Osteocyte (in vitro differentiated cells): ENCODE data around the gene FBXO39. TPM values are rescaled to one million over a fixed set of nuclear protein-coding genes. Genes with fewer than 3 reads are reported as not detected.

Experiments used
- DNase-seq: peaks from one replicate; pipeline ENCODE4 v3.0.0; 2021; ENCODE audit warnings: mixed read lengths; ENCODE audit not compliant: unreplicated experiment; ENCODE audit errors: extremely low spot score
- H3K27ac Mint-ChIP-seq: one replicate; pipeline ENCODE4 v1.8.0; 2021; ENCODE audit warnings: mild to moderate bottlenecking, mixed read lengths; ENCODE audit not compliant: unreplicated experiment
- H3K27me3 Mint-ChIP-seq: one replicate; pipeline ENCODE4 v1.8.0; 2021; ENCODE audit warnings: mixed read lengths; ENCODE audit not compliant: unreplicated experiment
- H3K36me3 Mint-ChIP-seq: one replicate; pipeline ENCODE4 v1.8.0; 2021; ENCODE audit warnings: mixed read lengths; ENCODE audit not compliant: unreplicated experiment
- H3K4me1 Mint-ChIP-seq: one replicate; pipeline ENCODE4 v1.8.0; 2021; ENCODE audit warnings: mixed read lengths; ENCODE audit not compliant: unreplicated experiment
- H3K4me3 Mint-ChIP-seq: one replicate; pipeline ENCODE4 v1.8.0; 2021; ENCODE audit warnings: mild to moderate bottlenecking, moderate library complexity, mixed read lengths; ENCODE audit not compliant: unreplicated experiment
- H3K9me3 Mint-ChIP-seq: one replicate; pipeline ENCODE4 v1.8.0; 2021; ENCODE audit warnings: mixed read lengths; ENCODE audit not compliant: unreplicated experiment
- CTCF ChIP-seq: fragments of 200-600 bp; sonication (generic); IDR thresholded peaks from 2 replicates; pipeline ENCODE4 v1.5.0; 2021; ENCODE audit warnings: antibody characterized with exemption, mild to moderate bottlenecking, moderate library complexity
- total RNA-seq: library from RNA; stranded (reverse); gene quantifications from 2 replicates; pipeline ENCODE4 v1.2.1, GENCODE V29; 2021

FBXO39 gene
- total RNA-seq, 1 donor from 2014 or later = not detected

DNA sequence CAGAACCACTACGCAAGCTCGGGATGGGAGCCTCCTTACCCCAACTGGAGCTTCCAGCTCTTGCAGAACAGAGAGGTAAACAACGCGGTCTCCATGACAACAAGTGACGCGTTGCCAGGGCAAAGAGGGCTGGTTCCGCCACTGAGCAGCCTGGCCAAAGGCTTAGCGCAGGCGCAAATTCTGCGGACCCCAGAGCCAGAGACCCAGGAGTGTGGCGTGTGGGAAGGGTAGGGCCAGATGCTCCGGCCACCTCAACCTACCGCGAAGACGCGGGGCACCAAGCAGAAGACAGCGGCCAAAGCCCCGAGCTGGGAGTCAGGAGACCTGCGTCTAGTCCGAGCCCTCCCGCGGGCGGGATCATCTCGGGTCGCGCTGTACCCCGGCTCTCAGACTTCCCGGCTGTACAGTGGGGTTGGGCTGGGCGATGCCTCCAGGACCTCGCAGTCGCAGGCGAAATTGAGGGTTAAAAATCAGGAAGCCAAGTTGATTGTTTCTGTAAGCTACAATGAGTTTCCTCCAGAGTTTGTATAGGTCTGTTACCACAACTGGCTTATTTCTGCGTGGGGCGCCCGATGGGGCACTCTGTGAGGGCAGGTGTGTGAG lies 55.7 kb downstream of the FBXO39 start, which contains the start of gene TEKT1:
Gene TEKT1 (minus strand): TSS at position 69 of the 603 bp plus-strand sequence. CDS start 1,353 bp downstream, outside the sequence.
- Mint-ChIP-seq H3K4me3 (no peak within 1 kb of the TSS), H3K36me3 (no peaks in the 10 kb centered on the region), H3K9me3 (no peaks in the 10 kb centered on the region), H3K27ac (no peak within 1 kb of the TSS), H3K4me1 (no peaks in the 10 kb centered on the region), H3K27me3 (peaks cover 57% of the 10 kb centered on the region)
- no peak for DNase-seq
- TF ChIP-seq CTCF = no peak

Other genes starting within 250 kb of the FBXO39 start
- gene PITPNM3, start 219.7 kb upstream of the FBXO39 start, total RNA-seq = 0.78 and 0.94 TPM in 2 replicates
- gene KIAA0753, start 135.5 kb upstream of the FBXO39 start, total RNA-seq = 21.2 and 24.0 TPM in 2 replicates
- gene TXNDC17, start 135.2 kb upstream of the FBXO39 start, total RNA-seq = 49.1 and 53.5 TPM in 2 replicates
- gene MED31, start 124.6 kb upstream of the FBXO39 start, total RNA-seq = 13.4 and 17.4 TPM in 2 replicates
- 3.1 and 3.2 TPM in 2 replicates for gene C17orf100, start 124.5 kb upstream of the FBXO39 start, total RNA-seq
- gene SLC13A5, start 62.8 kb upstream of the FBXO39 start, total RNA-seq = not detected in 2 replicates
- 0.91 and 1.5 TPM in 2 replicates for gene XAF1, start 20.2 kb upstream of the FBXO39 start, total RNA-seq
- gene TEKT1, start 55.5 kb downstream of the FBXO39 start, total RNA-seq = not detected in 2 replicates
- not detected in 2 replicates for gene ALOX12, start 219.8 kb downstream of the FBXO39 start, total RNA-seq
- gene RNASEK, start 236.4 kb downstream of the FBXO39 start, total RNA-seq = 255 and 269 TPM in 2 replicates
- not detected in 2 replicates for gene BCL6B, start 246.8 kb downstream of the FBXO39 start, total RNA-seq